Measurements from ENCODE around the gene CRYGB.

The CRYGB gene

GRCh38 chr2:208146006-208146405 is at the start of gene CRYGB:
CRYGB (minus strand) TSS chr2:208146158; CDS start chr2:208146120, 38 bp downstream.
- Histone ChIP-seq H3K4me1 (ENCODE audit: control insufficient read depth, insufficient read depth, low read length) (peaks cover 13% of the 10 kb centered on the region), H3K36me3 (ENCODE audit: control insufficient read depth in 2 of 2, insufficient read depth in 1 of 2, low read length in 2 of 2) (no peaks in the 10 kb centered on the region), H3K27ac (ENCODE audit: extremely low read depth, low read depth, low read length) (no peak within 1 kb of the TSS), H3K4me3 (ENCODE audit: low read depth, low read length) (no peak within 1 kb of the TSS), H3K9me3 (ENCODE audit: control insufficient read depth, insufficient read depth, low read depth, low read length) (no peaks in the 10 kb centered on the region)
- TF ChIP-seq ZNF324 (tag by site-specific recombination; IDR thresholded peaks at IDR 0.05) (no peak), ZNF585B (tag by site-specific recombination; IDR thresholded peaks at IDR 0.05) (no peak), ZNF366 (tag by site-specific recombination; conservative IDR thresholded peaks at IDR 0.05) (no peak)
- ChIA-PET CTCF (interaction anchor here (0.7 kb wide), 1 partner anchor 9 kb away, joined by 3 read pairs; no protein-coding TSS in a partner anchor), POLR2A (no interaction called here)

DNA sequence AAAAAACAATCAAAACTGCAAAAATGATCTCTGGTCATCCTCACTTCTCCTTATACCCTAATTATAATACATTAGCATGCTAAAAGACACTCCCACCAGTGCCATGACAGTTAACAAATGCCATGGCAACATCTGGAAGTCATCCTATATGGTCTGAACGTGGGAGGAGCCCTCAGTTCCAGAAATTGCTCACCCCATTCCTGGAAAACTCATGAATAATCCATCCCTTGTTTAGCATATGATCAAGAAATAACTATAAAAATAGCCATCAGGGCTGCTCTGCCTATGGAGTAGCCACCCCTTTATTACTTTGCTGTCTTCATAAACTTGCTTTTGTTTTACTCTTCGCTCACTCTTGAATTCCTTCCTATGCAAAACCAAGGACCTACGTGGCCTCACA is 49.6 kb upstream of the CRYGB start:
- Histone ChIP-seq H3K27ac (ENCODE audit: extremely low read depth, low read depth, low read length) (no peak overlapping the region), H3K36me3 (ENCODE audit: control insufficient read depth in 2 of 2, insufficient read depth in 1 of 2, low read length in 2 of 2) (no peaks in the 10 kb centered on the region), H3K4me3 (ENCODE audit: low read depth, low read length) (no peak overlapping the region), H3K4me1 (ENCODE audit: control insufficient read depth, insufficient read depth, low read length) (no peaks in the 10 kb centered on the region), H3K9me3 (ENCODE audit: control insufficient read depth, insufficient read depth, low read depth, low read length) (no peaks in the 10 kb centered on the region)
- CTCF ChIA-PET: no interaction called here
- no peak for TF ChIP-seq ZNF239 (tag by site-specific recombination; IDR thresholded peaks at IDR 0.05)
- no peak for TF ChIP-seq ZNF677 (tag by site-specific recombination; IDR thresholded peaks at IDR 0.05)
- no peak for TF ChIP-seq ZNF174 (tag by site-specific recombination; IDR thresholded peaks at IDR 0.05)
- no peak for TF ChIP-seq YY2 (tag by site-specific recombination; IDR thresholded peaks at IDR 0.05)
- TF ChIP-seq ZSCAN16 (tag by site-specific recombination; IDR thresholded peaks at IDR 0.05): no peak
- TF ChIP-seq, protein P1, sequence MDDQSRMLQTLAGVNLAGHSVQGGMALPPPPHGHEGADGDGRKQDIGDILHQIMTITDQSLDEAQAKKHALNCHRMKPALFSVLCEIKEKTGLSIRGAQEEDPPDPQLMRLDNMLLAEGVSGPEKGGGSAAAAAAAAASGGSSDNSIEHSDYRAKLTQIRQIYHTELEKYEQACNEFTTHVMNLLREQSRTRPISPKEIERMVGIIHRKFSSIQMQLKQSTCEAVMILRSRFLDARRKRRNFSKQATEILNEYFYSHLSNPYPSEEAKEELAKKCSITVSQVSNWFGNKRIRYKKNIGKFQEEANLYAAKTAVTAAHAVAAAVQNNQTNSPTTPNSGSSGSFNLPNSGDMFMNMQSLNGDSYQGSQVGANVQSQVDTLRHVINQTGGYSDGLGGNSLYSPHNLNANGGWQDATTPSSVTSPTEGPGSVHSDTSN (CRISPR knock-in tag; IDR thresholded peaks at IDR 0.05): no peak
- no peak for TF ChIP-seq ZFP69B (tag by site-specific recombination; IDR thresholded peaks at IDR 0.05)
- TF ChIP-seq ZNF843 (tag by site-specific recombination; IDR thresholded peaks at IDR 0.05): no peak
- POLR2A ChIA-PET: no interaction called here

DNA sequence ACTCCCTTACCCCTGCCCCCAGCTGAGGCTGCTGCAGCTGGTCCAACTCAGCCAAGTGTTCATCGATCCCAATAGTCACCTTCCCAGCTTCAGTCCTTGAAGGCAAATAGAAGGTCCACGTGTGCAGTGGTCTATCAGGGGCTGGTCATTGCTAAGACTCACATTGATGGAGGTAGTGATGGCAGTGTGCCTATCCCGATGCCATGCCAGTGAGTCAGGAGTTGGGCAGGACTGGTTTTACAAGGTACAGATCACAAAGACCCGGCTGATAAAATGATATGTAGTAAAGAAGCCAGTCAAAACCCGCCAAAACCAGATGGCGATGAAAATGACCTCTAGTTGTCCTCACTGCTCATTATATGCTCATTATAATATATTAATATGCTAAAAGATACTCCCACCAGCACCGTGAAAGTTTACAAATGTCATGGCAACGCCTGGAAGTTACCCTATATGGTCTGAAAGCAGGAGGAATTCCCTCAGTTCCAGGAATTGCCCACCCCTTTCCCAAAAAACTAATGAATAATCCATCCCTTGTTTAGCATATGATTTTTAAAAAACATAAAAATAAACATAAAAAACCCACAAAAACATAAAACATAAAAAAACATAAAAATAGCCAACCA is 46.8 kb upstream of the CRYGB start:
- ChIA-PET CTCF (interaction anchor here (0.6 to 2.3 kb wide), 2 partner anchors 17 to 548 kb away, joined by 4 to 10 read pairs; no protein-coding TSS in a partner anchor), POLR2A (no interaction called here)
- TF ChIP-seq ZNF621 (tag by site-specific recombination; IDR thresholded peaks at IDR 0.05) (no peak), REST (tag by site-specific recombination; IDR thresholded peaks at IDR 0.05) (no peak), SALL2 (tag by site-specific recombination; IDR thresholded peaks at IDR 0.05; ENCODE audit: borderline replicate concordance) (no peak), ZNF555 (tag by site-specific recombination; conservative IDR thresholded peaks at IDR 0.05) (no peak), ZNF544 (tag by site-specific recombination; IDR thresholded peaks at IDR 0.05) (no peak), ZNF596 (tag by site-specific recombination; IDR thresholded peaks at IDR 0.05) (no peak), OVOL3 (tag by site-specific recombination; IDR thresholded peaks at IDR 0.05) (no peak), ZNF571 (tag by site-specific recombination; IDR thresholded peaks at IDR 0.05) (no peak), GLI2 (tag by site-specific recombination; IDR thresholded peaks at IDR 0.05; ENCODE audit: borderline replicate concordance, low read depth) (no peak), ZNF677 (tag by site-specific recombination; IDR thresholded peaks at IDR 0.05) (no peak)
- TF ChIP-seq, protein P1 (CRISPR knock-in tag; IDR thresholded peaks at IDR 0.05): no peak
- TF ChIP-seq, protein P2, sequence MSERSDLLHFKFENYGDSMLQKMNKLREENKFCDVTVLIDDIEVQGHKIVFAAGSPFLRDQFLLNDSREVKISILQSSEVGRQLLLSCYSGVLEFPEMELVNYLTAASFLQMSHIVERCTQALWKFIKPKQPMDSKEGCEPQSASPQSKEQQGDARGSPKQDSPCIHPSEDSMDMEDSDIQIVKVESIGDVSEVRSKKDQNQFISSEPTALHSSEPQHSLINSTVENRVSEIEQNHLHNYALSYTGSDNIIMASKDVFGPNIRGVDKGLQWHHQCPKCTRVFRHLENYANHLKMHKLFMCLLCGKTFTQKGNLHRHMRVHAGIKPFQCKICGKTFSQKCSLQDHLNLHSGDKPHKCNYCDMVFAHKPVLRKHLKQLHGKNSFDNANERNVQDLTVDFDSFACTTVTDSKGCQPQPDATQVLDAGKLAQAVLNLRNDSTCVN (tag by site-specific recombination; optimal IDR thresholded peaks at IDR 0.05): no peak
- Histone ChIP-seq H3K4me1 (ENCODE audit: control insufficient read depth, insufficient read depth, low read length) (no peaks in the 10 kb centered on the region), H3K9me3 (ENCODE audit: control insufficient read depth, insufficient read depth, low read depth, low read length) (no peaks in the 10 kb centered on the region), H3K36me3 (ENCODE audit: control insufficient read depth in 2 of 2, insufficient read depth in 1 of 2, low read length in 2 of 2) (no peaks in the 10 kb centered on the region), H3K27ac (ENCODE audit: extremely low read depth, low read depth, low read length) (no peak overlapping the region), H3K4me3 (ENCODE audit: low read depth, low read length) (no peak overlapping the region)

All from HEK293 (cell line).